ENCODE measurements around the gene MUSK.

GRCh38 chr9:110659891-110660541 is 8.6 kb upstream of the MUSK start:
- TF ChIP-seq POLR2A (IDR thresholded peaks at IDR 0.05; ENCODE audit: low read depth), result no peak
- no peak for TF ChIP-seq CTCF (IDR thresholded peaks at IDR 0.05)
- no peak for TF ChIP-seq POLR2AphosphoS5 (IDR thresholded peaks at IDR 0.05)
- no peak for TF ChIP-seq EP300 (IDR thresholded peaks at IDR 0.05)

Data from esophagus muscularis mucosa (tissue), 4 donors.